Activated naive CD4-positive, alpha-beta T cell treated with anti-CD3 and anti-CD28 coated beads for 36 hours (primary cell): ENCODE results near the gene GAREM2. TPM values are rescaled to one million over a fixed set of nuclear protein-coding genes. Genes with fewer than 3 reads are reported as not detected.

Source experiments
- CTCF ChIA-PET: fragments of 350-600 bp; sonication (Branson Sonifier 250); formaldehyde crosslinking; loops from one replicate; lab custom pipeline; 2021; ENCODE audit warnings: antibody characterized with exemption; lab: Charles Lee
- DNase-seq: peaks from one replicate; pipeline ENCODE4 v3.0.0-alpha.2; 2020
- H3K27ac Mint-ChIP-seq: one replicate; pipeline ENCODE4 v1.8.0; 2021; ENCODE audit warnings: mild to moderate bottlenecking, mixed read lengths
- H3K27me3 Mint-ChIP-seq: one replicate; pipeline ENCODE4 v1.8.0; 2021; ENCODE audit warnings: low read depth, mixed read lengths
- H3K36me3 Mint-ChIP-seq: one replicate; pipeline ENCODE4 v1.8.0; 2021; ENCODE audit warnings: low read depth, mixed read lengths
- H3K4me1 Mint-ChIP-seq: one replicate; pipeline ENCODE4 v1.8.0; 2021; ENCODE audit warnings: low read depth, mixed read lengths
- H3K4me3 Mint-ChIP-seq: one replicate; pipeline ENCODE4 v1.8.0; 2021; ENCODE audit warnings: mild to moderate bottlenecking, moderate library complexity, mixed read lengths
- H3K9me3 Mint-ChIP-seq: one replicate; pipeline ENCODE4 v1.8.0; 2021; ENCODE audit warnings: mixed read lengths
- intact Hi-C: fragments of 100-400 bp; cut with micrococcal nuclease; formaldehyde crosslinking; loops from one replicate; pipeline ENCODE4 v1.15.1; 2023
- total RNA-seq, 2 experiments: library from RNA; stranded (reverse); gene quantifications; one replicate each; pipeline ENCODE4 v1.2.3, GENCODE V29; 2021

The GAREM2 gene
- total RNA-seq, 2 experiments from 2014 or later, result 1.1 to 1.3 TPM

GRCh38 chr2:26172189-26172870 is 558 bp upstream of the GAREM2 start:
- Mint-ChIP-seq H3K27me3 (peaks cover 23% of the 10 kb centered on the region), H3K4me1 (peaks cover 12% of the 10 kb centered on the region), H3K9me3 (no peaks in the 10 kb centered on the region), H3K36me3 (no peaks in the 10 kb centered on the region), H3K4me3 (peak overlapping the region; percentile 74), H3K27ac (no peak overlapping the region)
- CTCF ChIA-PET, result interaction anchor here (0.6 to 1.4 kb wide), 2 partner anchors 12 to 45 kb away, joined by 3 to 7 read pairs; no protein-coding TSS in a partner anchor
- no peak for DNase-seq
- intact Hi-C loops, result no loop called here

GRCh38 chr2:26173776-26174482 is 1.0 kb downstream of the GAREM2 start:
- CTCF ChIA-PET, result interaction anchor here (0.9 to 1.8 kb wide), 2 partner anchors 11 to 295 kb away, joined by 4 to 6 read pairs; no protein-coding TSS in a partner anchor
- DNase-seq, result no peak
- Mint-ChIP-seq H3K27me3 (peaks cover 26% of the 10 kb centered on the region), H3K4me1 (peaks cover 14% of the 10 kb centered on the region), H3K36me3 (no peaks in the 10 kb centered on the region), H3K4me3 (peak overlapping the region; percentile 61), H3K9me3 (no peaks in the 10 kb centered on the region), H3K27ac (no peak overlapping the region)
- intact Hi-C loops, result no loop called here

- no peak for DNase-seq
Measured at GRCh38 chr2:26174691-26175465, 2.0 kb downstream of the GAREM2 start.

GRCh38 chr2:26175466-26176278 is 2.8 kb downstream of the GAREM2 start:
- intact Hi-C loops, result no loop called here
- no peak for DNase-seq
- Mint-ChIP-seq H3K9me3 (no peaks in the 10 kb centered on the region), H3K27ac (no peak overlapping the region), H3K27me3 (peaks cover 36% of the 10 kb centered on the region), H3K4me1 (peaks cover 20% of the 10 kb centered on the region), H3K36me3 (no peaks in the 10 kb centered on the region), H3K4me3 (no peak overlapping the region)
- CTCF ChIA-PET, result interaction anchor here (0.6 to 1.8 kb wide), 3 partner anchors 9 to 184 kb away, joined by 3 to 6 read pairs (median 4); no protein-coding TSS in a partner anchor

More at GRCh38 chr2:26174691-26175465, 2.0 kb downstream of the GAREM2 start:
- Mint-ChIP-seq H3K27ac (no peak overlapping the region), H3K27me3 (peaks cover 30% of the 10 kb centered on the region), H3K36me3 (no peaks in the 10 kb centered on the region), H3K9me3 (no peaks in the 10 kb centered on the region), H3K4me3 (peak overlapping the region; percentile 59), H3K4me1 (peaks cover 17% of the 10 kb centered on the region)
- CTCF ChIA-PET, result interaction anchor here (0.6 to 1.8 kb wide), 4 partner anchors 10 to 294 kb away, joined by 3 to 6 read pairs (median 4); no protein-coding TSS in a partner anchor
- intact Hi-C loops, result no loop called here

GRCh38 chr2:26176279-26176615 is 3.4 kb downstream of the GAREM2 start:
- DNase-seq, result no peak
- Mint-ChIP-seq H3K27me3 (peaks cover 41% of the 10 kb centered on the region), H3K27ac (no peak overlapping the region), H3K4me1 (peaks cover 20% of the 10 kb centered on the region), H3K36me3 (no peaks in the 10 kb centered on the region), H3K9me3 (no peaks in the 10 kb centered on the region), H3K4me3 (no peak overlapping the region)
- CTCF ChIA-PET, result interaction anchor here (0.6 kb wide), 1 partner anchor 155 kb away, joined by 3 read pairs; no protein-coding TSS in a partner anchor
- intact Hi-C loops, result no loop called here

- intact Hi-C loops, result no loop called here
- Mint-ChIP-seq H3K27me3 (peaks cover 34% of the 10 kb centered on the region), H3K4me1 (peaks cover 14% of the 10 kb centered on the region), H3K27ac (no peak overlapping the region), H3K9me3 (no peaks in the 10 kb centered on the region), H3K4me3 (no peak overlapping the region), H3K36me3 (no peaks in the 10 kb centered on the region)
- CTCF ChIA-PET, result no interaction called here
- no peak for DNase-seq
Measured at GRCh38 chr2:26177122-26177521, 4.2 kb downstream of the GAREM2 start.

GRCh38 chr2:26178246-26178645 is 5.4 kb downstream of the GAREM2 start:
- Mint-ChIP-seq H3K36me3 (no peaks in the 10 kb centered on the region), H3K4me3 (no peak overlapping the region), H3K4me1 (peaks cover 12% of the 10 kb centered on the region), H3K9me3 (no peaks in the 10 kb centered on the region), H3K27ac (no peak overlapping the region), H3K27me3 (peaks cover 32% of the 10 kb centered on the region)
- no peak for DNase-seq
- CTCF ChIA-PET, result interaction anchor here (0.9 to 1.4 kb wide), 2 partner anchors 187 to 227 kb away, joined by 3 read pairs; no protein-coding TSS in a partner anchor
- intact Hi-C loops, result no loop called here

GRCh38 chr2:26178746-26179436 is 6.0 kb downstream of the GAREM2 start:
- no peak for DNase-seq
- H3K4me3 Mint-ChIP-seq, result peak overlapping the region; percentile 21
- intact Hi-C loops, result no loop called here
- no peak overlapping the region for H3K27ac Mint-ChIP-seq
- peaks cover 15% of the 10 kb centered on the region for H3K4me1 Mint-ChIP-seq
- CTCF ChIA-PET, result interaction anchor here (0.9 to 1.4 kb wide), 2 partner anchors 187 to 228 kb away, joined by 3 read pairs; no protein-coding TSS in a partner anchor
- H3K27me3 Mint-ChIP-seq, result peaks cover 32% of the 10 kb centered on the region
- no peaks in the 10 kb centered on the region for H3K36me3 Mint-ChIP-seq
- no peaks in the 10 kb centered on the region for H3K9me3 Mint-ChIP-seq

- Mint-ChIP-seq H3K4me1 (peaks cover 14% of the 10 kb centered on the region), H3K27me3 (peaks cover 27% of the 10 kb centered on the region), H3K27ac (no peak overlapping the region), H3K9me3 (no peaks in the 10 kb centered on the region), H3K36me3 (no peaks in the 10 kb centered on the region), H3K4me3 (peak overlapping the region; percentile 21)
- no peak for DNase-seq
- CTCF ChIA-PET, result no interaction called here
- intact Hi-C loops, result no loop called here
Measured at GRCh38 chr2:26179446-26179913, 6.6 kb downstream of the GAREM2 start.

GRCh38 chr2:26182441-26182840 is 9.6 kb downstream of the GAREM2 start:
- Mint-ChIP-seq H3K36me3 (no peaks in the 10 kb centered on the region), H3K27ac (no peak overlapping the region), H3K4me3 (no peak overlapping the region), H3K4me1 (peaks cover 22% of the 10 kb centered on the region), H3K9me3 (no peaks in the 10 kb centered on the region), H3K27me3 (peaks cover 19% of the 10 kb centered on the region)
- no peak for DNase-seq
- CTCF ChIA-PET, result interaction anchor here (0.5 kb wide), 1 partner anchor 63 kb away, joined by 3 read pairs; no protein-coding TSS in a partner anchor
- intact Hi-C loops, result no loop called here
